ENCODE data around the gene HCK. TPM values are rescaled to one million over a fixed set of nuclear protein-coding genes. Genes with fewer than 3 reads are reported as not detected.

The HCK gene
- total RNA-seq, 2 donors from 2014 or later = 0.24 to 0.40 TPM

GRCh38 chr20:32075534-32075933 is 23.5 kb downstream of the HCK start:
- no peak for TF ChIP-seq CTCF (conservative IDR thresholded peaks at IDR 0.05)
- Histone ChIP-seq H3K4me3 (ENCODE audit: low read length) (no peak overlapping the region), H3K9ac (ENCODE audit: extremely low read depth, low read length, poor library complexity, severe bottlenecking) (no peak overlapping the region), H3K27ac (ENCODE audit: low read depth, low read length) (no peak overlapping the region), H3K27me3 (ENCODE audit: control insufficient read depth, insufficient read depth, low read length, poor library complexity, severe bottlenecking) (no peaks in the 10 kb centered on the region), H3K4me1 (ENCODE audit: control insufficient read depth, insufficient read depth, low read length) (no peaks in the 10 kb centered on the region), H3K9me3 (ENCODE audit: control insufficient read depth, low read length) (no peaks in the 10 kb centered on the region), H3K36me3 (ENCODE audit: control insufficient read depth, insufficient read depth, low read length) (no peaks in the 10 kb centered on the region)
- Mint-ChIP-seq H3K4me1 (no peaks in the 10 kb centered on the region), H3K27me3 (ENCODE audit: insufficient read depth) (peaks cover 15% of the 10 kb centered on the region), H3K36me3 (ENCODE audit: low read depth) (no peaks in the 10 kb centered on the region), H3K4me3 (no peak overlapping the region), H3K27ac (no peak overlapping the region), H3K9me3 (no peaks in the 10 kb centered on the region)
- no peak for DNase-seq
- 95% methylated on average over 1 of the region's 1 CpG; no CpG with 5 or more reads in 1 of the 2 experiments for whole genome bisulfite sequencing, 2 experiments (ENCODE audit: insufficient coverage in 1 of 2, insufficient read length in 1 of 2)

DNA sequence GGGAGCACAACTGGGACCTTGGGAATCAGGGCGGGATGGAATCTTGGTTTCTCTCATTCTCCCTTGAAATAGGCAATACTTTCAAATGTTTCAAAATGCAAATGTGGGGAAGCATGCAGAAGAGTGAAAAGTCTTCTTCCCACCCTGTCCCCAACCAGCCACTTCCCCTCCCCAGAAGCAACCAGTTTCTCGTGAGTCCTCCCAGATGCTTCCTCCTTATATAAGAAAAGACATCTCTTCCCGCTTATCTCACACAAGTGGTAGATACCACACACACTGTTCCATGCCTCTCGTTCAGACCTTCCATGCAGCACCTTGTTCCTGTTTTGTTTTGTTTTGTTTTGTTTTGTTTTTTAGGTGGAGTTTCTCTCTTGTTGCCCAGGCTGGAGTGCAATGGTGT is 25.1 kb downstream of the HCK start:
- Histone ChIP-seq H3K27ac (ENCODE audit: low read depth, low read length) (no peak overlapping the region), H3K4me3 (ENCODE audit: low read length) (no peak overlapping the region), H3K9ac (ENCODE audit: extremely low read depth, low read length, poor library complexity, severe bottlenecking) (no peak overlapping the region), H3K4me1 (ENCODE audit: control insufficient read depth, insufficient read depth, low read length) (no peaks in the 10 kb centered on the region), H3K9me3 (ENCODE audit: control insufficient read depth, low read length) (no peaks in the 10 kb centered on the region), H3K36me3 (ENCODE audit: control insufficient read depth, insufficient read depth, low read length) (no peaks in the 10 kb centered on the region), H3K27me3 (ENCODE audit: control insufficient read depth, insufficient read depth, low read length, poor library complexity, severe bottlenecking) (no peaks in the 10 kb centered on the region)
- 89 to 100% methylated on average over 2 to 4 of the region's 4 CpGs for WGBS, 2 experiments (ENCODE audit: insufficient coverage in 1 of 2, insufficient read length in 1 of 2)
- no peak overlapping the region for H3K4me3 Mint-ChIP-seq
- H3K9me3 Mint-ChIP-seq = no peaks in the 10 kb centered on the region
- no peaks in the 10 kb centered on the region for H3K36me3 Mint-ChIP-seq (ENCODE audit: low read depth)
- H3K27ac Mint-ChIP-seq = no peak overlapping the region
- no peak for DNase-seq
- H3K4me1 Mint-ChIP-seq = no peaks in the 10 kb centered on the region
- TF ChIP-seq CTCF (conservative IDR thresholded peaks at IDR 0.05) = no peak
- peaks cover 14% of the 10 kb centered on the region for H3K27me3 Mint-ChIP-seq (ENCODE audit: insufficient read depth)

DNA sequence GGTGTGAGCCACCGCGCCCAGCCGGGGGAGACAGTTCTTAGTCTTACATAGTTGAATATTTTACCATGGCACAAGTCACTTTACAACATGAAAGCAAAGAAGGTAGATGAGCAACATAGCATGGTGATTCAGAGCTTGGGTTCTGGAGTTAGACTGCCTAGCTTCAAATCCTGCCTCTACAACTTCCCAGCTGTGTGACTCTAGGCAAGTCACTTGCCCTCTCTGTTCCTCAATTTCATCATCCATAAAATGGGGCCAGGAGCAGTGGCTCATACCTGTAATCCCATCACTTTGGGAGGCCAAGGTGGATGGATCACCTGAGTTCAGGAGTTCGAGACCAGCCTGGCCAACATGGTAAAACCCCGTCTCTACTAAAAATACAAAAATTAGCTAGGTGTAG is 26.3 kb downstream of the HCK start:
- Histone ChIP-seq H3K9ac (ENCODE audit: extremely low read depth, low read length, poor library complexity, severe bottlenecking) (no peak overlapping the region), H3K4me3 (ENCODE audit: low read length) (no peak overlapping the region), H3K36me3 (ENCODE audit: control insufficient read depth, insufficient read depth, low read length) (no peaks in the 10 kb centered on the region), H3K9me3 (ENCODE audit: control insufficient read depth, low read length) (no peaks in the 10 kb centered on the region), H3K4me1 (ENCODE audit: control insufficient read depth, insufficient read depth, low read length) (no peaks in the 10 kb centered on the region), H3K27me3 (ENCODE audit: control insufficient read depth, insufficient read depth, low read length, poor library complexity, severe bottlenecking) (peaks cover 6% of the 10 kb centered on the region), H3K27ac (ENCODE audit: low read depth, low read length) (no peak overlapping the region)
- Mint-ChIP-seq H3K36me3 (ENCODE audit: low read depth) (no peaks in the 10 kb centered on the region), H3K27ac (no peak overlapping the region), H3K27me3 (ENCODE audit: insufficient read depth) (peaks cover 14% of the 10 kb centered on the region), H3K4me3 (no peak overlapping the region), H3K9me3 (no peaks in the 10 kb centered on the region), H3K4me1 (no peaks in the 10 kb centered on the region)
- 77% methylated on average over 5 of the region's 5 CpGs; no CpG with 5 or more reads in 1 of the 2 experiments for WGBS, 2 experiments (ENCODE audit: insufficient coverage in 1 of 2, insufficient read length in 1 of 2)
- TF ChIP-seq CTCF (conservative IDR thresholded peaks at IDR 0.05) = no peak
- no peak for DNase-seq
